ENCODE measurements around the gene LRRIQ3. TPM values are rescaled to one million over a fixed set of nuclear protein-coding genes. Genes with fewer than 3 reads are reported as not detected.
"Not testable (repeated sequence)": the region's sequence is repeated elsewhere in the genome, so short reads cannot be mapped to it uniquely, and the experiment has no call there.

Gene LRRIQ3
- total and polyA plus RNA-seq, 12 donors, result 0.98 to 6.2 (median 1.9) TPM; not detected in 1

- no peak for DNase-seq
- no peak for TF ChIP-seq POLR2A (IDR thresholded peaks at IDR 0.05)
- TF ChIP-seq, protein P1, sequence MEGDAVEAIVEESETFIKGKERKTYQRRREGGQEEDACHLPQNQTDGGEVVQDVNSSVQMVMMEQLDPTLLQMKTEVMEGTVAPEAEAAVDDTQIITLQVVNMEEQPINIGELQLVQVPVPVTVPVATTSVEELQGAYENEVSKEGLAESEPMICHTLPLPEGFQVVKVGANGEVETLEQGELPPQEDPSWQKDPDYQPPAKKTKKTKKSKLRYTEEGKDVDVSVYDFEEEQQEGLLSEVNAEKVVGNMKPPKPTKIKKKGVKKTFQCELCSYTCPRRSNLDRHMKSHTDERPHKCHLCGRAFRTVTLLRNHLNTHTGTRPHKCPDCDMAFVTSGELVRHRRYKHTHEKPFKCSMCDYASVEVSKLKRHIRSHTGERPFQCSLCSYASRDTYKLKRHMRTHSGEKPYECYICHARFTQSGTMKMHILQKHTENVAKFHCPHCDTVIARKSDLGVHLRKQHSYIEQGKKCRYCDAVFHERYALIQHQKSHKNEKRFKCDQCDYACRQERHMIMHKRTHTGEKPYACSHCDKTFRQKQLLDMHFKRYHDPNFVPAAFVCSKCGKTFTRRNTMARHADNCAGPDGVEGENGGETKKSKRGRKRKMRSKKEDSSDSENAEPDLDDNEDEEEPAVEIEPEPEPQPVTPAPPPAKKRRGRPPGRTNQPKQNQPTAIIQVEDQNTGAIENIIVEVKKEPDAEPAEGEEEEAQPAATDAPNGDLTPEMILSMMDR (IDR thresholded peaks at IDR 0.05), result no peak
- H3K27ac ChIP-seq, result no peak overlapping the region
These were observed 36.5 kb downstream of the LRRIQ3 start for GRCh38 chr1:74161497-74161896.

GRCh38 chr1:74160046-74160445 lies 37.9 kb downstream of the LRRIQ3 start:
- no peaks in the 10 kb centered on the region for H3K36me3 ChIP-seq (replicated peaks in 1 of 2)
- 52 to 75% (median 62%) methylated on average over 2 of the region's 2 CpGs for WGBS, 4 donors
- no peaks in the 10 kb centered on the region for H3K9me3 ChIP-seq (replicated peaks in 1 of 3)
- no peaks in the 10 kb centered on the region for H3K4me1 ChIP-seq (replicated peaks in 1 of 2)
- intact Hi-C loops (cut with DNase I), result no loop called here
- H3K4me3 ChIP-seq, result no peak overlapping the region
- no peak overlapping the region for H3K27ac ChIP-seq
- H3K27me3 ChIP-seq, result no peaks in the 10 kb centered on the region
- DNase-seq, result no peak
- TF ChIP-seq, protein P1 (IDR thresholded peaks at IDR 0.05), result no peak
- no peak for TF ChIP-seq POLR2A (IDR thresholded peaks at IDR 0.05)

More at GRCh38 chr1:74161497-74161896, 36.5 kb downstream of the LRRIQ3 start:
- intact Hi-C loops (cut with DNase I), result no loop called here
- no peak overlapping the region for H3K4me3 ChIP-seq
- no peaks in the 10 kb centered on the region for H3K4me1 ChIP-seq (replicated peaks in 1 of 2)
- no peaks in the 10 kb centered on the region for H3K9me3 ChIP-seq (replicated peaks in 1 of 3)
- H3K36me3 ChIP-seq (replicated peaks in 1 of 2), result no peaks in the 10 kb centered on the region
- H3K27me3 ChIP-seq, result no peaks in the 10 kb centered on the region

GRCh38 chr1:74145086-74145485 lies 52.9 kb downstream of the LRRIQ3 start:
- WGBS, 4 donors, result 76 to 85% (median 84%) methylated on average over 4 of the region's 4 CpGs
- intact Hi-C loops (cut with DNase I), result no loop called here
- Histone ChIP-seq H3K4me1 (replicated peaks in 1 of 2) (no peaks in the 10 kb centered on the region), H3K36me3 (replicated peaks in 1 of 2) (no peaks in the 10 kb centered on the region), H3K4me3 (no peak overlapping the region), H3K27ac (no peak overlapping the region), H3K27me3 (no peaks in the 10 kb centered on the region), H3K9me3 (replicated peaks in 1 of 3) (no peaks in the 10 kb centered on the region)
- TF ChIP-seq, protein P1 (IDR thresholded peaks at IDR 0.05), result no peak
- TF ChIP-seq POLR2A (IDR thresholded peaks at IDR 0.05), result no peak
- no peak for DNase-seq

GRCh38 chr1:74117370-74117769 lies 80.6 kb downstream of the LRRIQ3 start:
- H3K27ac ChIP-seq; intact Hi-C loops (cut with DNase I); DNase-seq; H3K9me3 ChIP-seq (replicated peaks in 1 of 3); H3K27me3 ChIP-seq; H3K4me3 ChIP-seq; H3K36me3 ChIP-seq (replicated peaks in 1 of 2); H3K4me1 ChIP-seq (replicated peaks in 1 of 2): not testable (repeated sequence)
- 86 to 95% (median 93%) methylated on average over 4 of the region's 4 CpGs for WGBS, 4 donors

DNA sequence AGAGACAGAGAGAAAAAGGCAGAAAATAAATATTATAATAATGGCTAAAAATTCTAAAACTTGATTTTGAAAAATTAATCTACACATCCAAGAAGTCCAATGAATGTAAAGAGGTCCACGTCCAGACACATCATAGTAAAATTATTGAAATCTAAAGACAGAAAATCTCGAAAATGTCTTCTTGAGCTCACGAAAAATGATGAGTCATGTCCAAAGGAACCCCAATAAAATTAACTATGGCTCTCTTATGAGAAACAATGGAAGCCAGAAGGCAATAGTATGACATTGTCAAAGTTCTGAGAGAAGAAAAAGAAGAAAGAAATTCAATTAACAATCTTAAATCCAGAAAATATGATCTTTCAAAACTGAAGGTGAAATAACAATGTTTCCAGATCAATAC lies 84.6 kb downstream of the LRRIQ3 start:
- WGBS, 4 donors, result 61 to 67% (median 64%) methylated on average over 3 of the region's 3 CpGs
- no peak overlapping the region for H3K27ac ChIP-seq
- no peak overlapping the region for H3K4me3 ChIP-seq
- H3K36me3 ChIP-seq (replicated peaks in 1 of 2), result no peaks in the 10 kb centered on the region
- intact Hi-C loops (cut with DNase I), result no loop called here
- H3K27me3 ChIP-seq, result no peaks in the 10 kb centered on the region
- H3K4me1 ChIP-seq (replicated peaks in 1 of 2), result no peaks in the 10 kb centered on the region
- no peaks in the 10 kb centered on the region for H3K9me3 ChIP-seq (replicated peaks in 1 of 3)
- TF ChIP-seq POLR2A (IDR thresholded peaks at IDR 0.05), result no peak
- TF ChIP-seq, protein P1 (IDR thresholded peaks at IDR 0.05), result no peak
- DNase-seq, result no peak
